Breast epithelium (tissue), 3 donors: Measurements from ENCODE around the gene ACP4.

Source experiments
- CTCF ChIP-seq, 3 donors: fragments of 450-650 bp; IDR thresholded peaks; one replicate each; pipeline ENCODE4 v1.5.1; 2016 to 2017; ENCODE audit warnings: antibody characterized with exemption in 3 of 3, mild to moderate bottlenecking in 3 of 3, moderate library complexity in 3 of 3
- POLR2A ChIP-seq: fragments of 450-650 bp; IDR thresholded peaks from one replicate; pipeline ENCODE4 v1.6.1; 2016; ENCODE audit warnings: antibody characterized with exemption, mild to moderate bottlenecking, moderate library complexity
- POLR2AphosphoS5 ChIP-seq, 3 donors: sonication (generic); formaldehyde crosslinking; IDR thresholded peaks; one replicate each; pipeline ENCODE4 v1.6.1; 2017; ENCODE audit warnings: antibody characterized with exemption in 3 of 3

DNA sequence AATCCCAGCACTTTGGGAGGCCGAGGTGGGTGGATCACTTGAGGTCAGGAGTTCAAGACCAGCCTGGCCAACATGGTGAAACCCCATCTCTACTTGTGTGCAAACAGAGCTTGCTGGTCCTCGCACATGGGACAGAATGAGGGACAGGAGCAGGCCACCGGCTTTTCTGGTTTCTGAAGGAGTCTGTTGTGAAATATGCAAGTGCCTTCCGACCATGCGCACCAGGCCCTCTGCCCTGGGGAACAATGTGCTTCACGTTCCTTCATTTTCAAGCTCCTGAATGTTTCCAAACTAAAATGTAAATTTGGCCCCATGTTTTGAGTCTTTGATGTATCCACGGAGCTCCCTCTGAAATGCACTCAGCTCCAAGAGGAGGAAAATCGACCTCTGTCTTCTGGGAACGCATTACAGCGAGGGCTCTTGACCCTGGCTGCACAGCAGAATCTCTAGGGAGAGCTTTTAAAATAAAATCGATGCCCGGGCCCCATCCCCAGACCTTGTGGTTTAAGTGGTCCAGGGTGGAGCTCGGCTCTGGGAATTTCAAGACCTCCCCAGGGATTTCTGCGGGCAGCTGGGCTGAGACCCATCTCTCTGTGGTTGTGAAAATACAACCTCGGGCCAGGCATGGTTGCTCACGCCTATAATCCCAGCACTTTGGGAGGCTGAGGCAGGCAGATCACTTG, 9.3 kb upstream of the ACP4 start:
- TF ChIP-seq POLR2A, result no peak
- no peak for TF ChIP-seq CTCF (IDR thresholded peaks at IDR 0.05)
- TF ChIP-seq POLR2AphosphoS5 (IDR thresholded peaks at IDR 0.05), result no peak
